ENCODE data around the gene PCSK7. TPM values are rescaled to one million over a fixed set of nuclear protein-coding genes. Genes with fewer than 3 reads are reported as not detected.

Gene PCSK7
- total and polyA plus RNA-seq, 2 of the 4 experiments (the other 2 are of a cell fraction), result 35.8 to 54.3 TPM

GRCh38 chr11:117170210-117170609 lies 61.7 kb downstream of the PCSK7 start:
- Histone ChIP-seq H3K9me1 (ENCODE audit: insufficient read depth, low read length) (peaks cover 10% of the 10 kb centered on the region), H2BK5ac (ENCODE audit: low read depth, low read length, poor library complexity, severe bottlenecking) (peak overlapping the region; percentile 0), H3K14ac (replicated peaks; ENCODE audit: low read depth, low read length) (no peak overlapping the region), H2BK15ac (ENCODE audit: low read depth, low read length) (no peak overlapping the region), H3K27me3 (ENCODE audit: control insufficient read depth, insufficient read depth, low read length) (no peaks in the 10 kb centered on the region), H3K79me1 (ENCODE audit: low read depth in 1 of 2, low read length in 2 of 2) (peaks cover 6 to 51% of the 10 kb centered on the region in 2 experiments), H2AFZ (replicated peaks; ENCODE audit: low read length, poor library complexity) (no peak overlapping the region), H4K8ac (ENCODE audit: low read depth in 2 of 2, low read length in 2 of 2) (no peak overlapping the region; a peak in 1 of 4 replicates), H2BK20ac (ENCODE audit: low read depth, low read length) (no peak overlapping the region), H2AK9ac (replicated peaks; ENCODE audit: low read depth, low read length, poor library complexity) (no peak overlapping the region), H2AK5ac (ENCODE audit: low read depth, low read length) (no peak overlapping the region), H3K36me3 (ENCODE audit: control insufficient read depth, insufficient read depth, low read length) (peaks cover 16% of the 10 kb centered on the region), H3K18ac (ENCODE audit: low read depth, low read length) (no peak overlapping the region), H3K23ac (ENCODE audit: low read depth, low read length) (no peak overlapping the region), H4K20me1 (ENCODE audit: insufficient read depth, low read length) (peaks cover 16% of the 10 kb centered on the region), H3K4me2 (ENCODE audit: low read depth, low read length) (0 out of 2 replicates have a peak overlapping the region, but pooled peaks have one; percentile 28), H3K56ac (ENCODE audit: extremely low read depth, insufficient read depth, low read length) (no peak overlapping the region), H3K4me3 (ENCODE audit: insufficient read depth, low read depth, low read length) (no peak overlapping the region), H3K4ac (ENCODE audit: low read depth, low read length) (no peak overlapping the region), H2BK120ac (ENCODE audit: low read depth, low read length) (no peak overlapping the region), H3K27ac (ENCODE audit: insufficient read depth, low read length) (peak overlapping the region; percentile 36; the same call in 1 of the 2 replicates), H4K5ac (ENCODE audit: low read depth, low read length) (no peak overlapping the region), H3K9me3 (ENCODE audit: control insufficient read depth, insufficient read depth, low read length) (no peaks in the 10 kb centered on the region), H4K91ac (ENCODE audit: insufficient read depth, low read depth, low read length) (no peak overlapping the region), H3K4me1 (ENCODE audit: control insufficient read depth, insufficient read depth, low read length) (peaks cover 14% of the 10 kb centered on the region), H3K9ac (ENCODE audit: low read depth, low read length) (no peak overlapping the region)
- dilution Hi-C loops (cut with HindIII; ENCODE audit: low sequenced_read_pairs, unreplicated experiment) (no loop called here), intact Hi-C loops (cut with micrococcal nuclease) (no loop called here), in situ Hi-C loops (cut with MboI; ENCODE audit: low sequenced_read_pairs) (no loop called here)
- ATAC-seq (ENCODE audit: low read depth), result peak; percentile 24
- peak; percentile 26 for DNase-seq
- ChIA-PET POLR2A (ENCODE audit: unreplicated experiment) (interaction anchor here (0.6 kb wide), 1 partner anchor 72 kb away, joined by 5 read pairs; the partner anchor contains the start of gene SIK3), CTCF (interaction anchor here (0.6 to 1.4 kb wide), 2 partner anchors 11 to 21 kb away, joined by 5 to 6 read pairs; no protein-coding TSS in a partner anchor)
- WGBS, 2 experiments (ENCODE audit: extremely low coverage in 2 of 2, insufficient read length in 1 of 2), result no CpG with 5 or more reads among the region's 9 CpGs
- BruUV-seq (replicated peaks), result no TSS peak
- TF ChIP-seq BHLHE40 (IDR thresholded peaks at IDR 0.05; ENCODE audit: low read depth, low read length) (no peak), CTCF (conservative IDR thresholded peaks at IDR 0.05; ENCODE audit: low read depth, low read length) (no peak), MXI1 (IDR thresholded peaks at IDR 0.05; ENCODE audit: borderline replicate concordance, low read depth, low read length) (no peak), CHD1 (IDR thresholded peaks at IDR 0.05; ENCODE audit: low read depth, low read length) (no peak), MAZ (IDR thresholded peaks at IDR 0.05; ENCODE audit: borderline replicate concordance, low read depth, low read length) (no peak), USF2 (IDR thresholded peaks at IDR 0.05; ENCODE audit: low read depth, low read length) (no peak), NFE2L2 (IDR thresholded peaks at IDR 0.05; ENCODE audit: low read depth, low read length) (no peak), RAD21 (IDR thresholded peaks at IDR 0.05; ENCODE audit: low read length) (no peak), SMC3 (IDR thresholded peaks at IDR 0.05; ENCODE audit: low read depth, low read length) (no peak), RFX5 (IDR thresholded peaks at IDR 0.05; ENCODE audit: low read depth, low read length) (no peak), ELK1 (IDR thresholded peaks at IDR 0.05; ENCODE audit: borderline replicate concordance, low read depth, low read length) (no peak), MAFK (IDR thresholded peaks at IDR 0.05; ENCODE audit: low read depth, low read length) (no peak), FOS (IDR thresholded peaks at IDR 0.05; ENCODE audit: low read depth, low read length) (no peak), POLR2A (IDR thresholded peaks at IDR 0.05; ENCODE audit: low read depth, low read length) (no peak), RCOR1 (IDR thresholded peaks at IDR 0.05; ENCODE audit: insufficient replicate concordance, low read length) (no peak), CEBPB (IDR thresholded peaks at IDR 0.05; ENCODE audit: low read depth, low read length) (no peak)
